CD8-positive, alpha-beta memory T cell (primary cell): ENCODE measurements around the gene SLC25A45. TPM values are rescaled to one million over a fixed set of nuclear protein-coding genes. Genes with fewer than 3 reads are reported as not detected.
A peak's percentile ranks its signal among the peaks of the same experiment; 100 is the strongest.

Source experiments
- CTCF ChIA-PET: fragments of 350-600 bp; sonication (Branson Sonifier 250); formaldehyde crosslinking; loops from one replicate; lab custom pipeline; 2021; ENCODE audit warnings: antibody characterized with exemption; lab: Charles Lee
- POLR2A ChIA-PET: fragments of 350-600 bp; sonication (Branson Sonifier 250); formaldehyde crosslinking; loops from one replicate; lab custom pipeline; 2021; ENCODE audit warnings: antibody characterized with exemption; lab: Charles Lee
- DNase-seq, 5 donors: peaks; one replicate each; pipeline versions ENCODE4 v3.0.0 to v3.0.0-alpha.2; 2020 to 2022; ENCODE audit warnings: mixed read lengths in 1 of 5
- H3K27ac ChIP-seq: one replicate; pipeline ENCODE4 v1.7.0; 2013; ENCODE audit warnings: low read depth, mild to moderate bottlenecking, low read length, moderate library complexity
- H3K27me3 ChIP-seq: 2 replicates; pipeline ENCODE4 v1.7.0; 2013; ENCODE audit warnings: low read length, mild to moderate bottlenecking; ENCODE audit not compliant: insufficient read depth, poor library complexity, severe bottlenecking
- H3K36me3 ChIP-seq: 2 replicates; pipeline ENCODE4 v1.7.0; 2013; ENCODE audit warnings: mild to moderate bottlenecking, low read length, moderate library complexity; ENCODE audit not compliant: insufficient read depth
- H3K4me1 ChIP-seq: 2 replicates; pipeline ENCODE4 v1.7.0; 2013; ENCODE audit warnings: mild to moderate bottlenecking, low read length, moderate library complexity; ENCODE audit not compliant: insufficient read depth
- H3K4me3 ChIP-seq: 2 replicates; pipeline ENCODE4 v1.7.0; 2013; ENCODE audit warnings: mild to moderate bottlenecking, low read length
- H3K9me3 ChIP-seq: 2 replicates; pipeline ENCODE4 v1.7.0; 2013; ENCODE audit warnings: mild to moderate bottlenecking, low read length
- H3K27ac Mint-ChIP-seq, 8 donors: one replicate each; pipeline ENCODE4 v1.8.0; 2020 to 2021; ENCODE audit warnings: mixed read lengths in 8 of 8, mild to moderate bottlenecking in 6 of 8, inconsistent platforms in 3 of 8, moderate library complexity in 3 of 8
- H3K27me3 Mint-ChIP-seq, 2 donors: one replicate each; pipeline ENCODE4 v1.8.0; 2020 to 2021; ENCODE audit warnings: mixed read lengths in 2 of 2, mild to moderate bottlenecking in 1 of 2, moderate library complexity in 1 of 2
- H3K36me3 Mint-ChIP-seq, 3 donors: one replicate each; pipeline ENCODE4 v1.8.0; 2020 to 2021; ENCODE audit warnings: mixed read lengths in 3 of 3, inconsistent platforms in 1 of 3, mild to moderate bottlenecking in 1 of 3
- H3K4me1 Mint-ChIP-seq, 3 donors: one replicate each; pipeline ENCODE4 v1.8.0; 2020 to 2021; ENCODE audit warnings: mixed read lengths in 3 of 3, inconsistent platforms in 1 of 3, mild to moderate bottlenecking in 1 of 3
- H3K4me3 Mint-ChIP-seq, 7 donors: one replicate each; pipeline ENCODE4 v1.8.0; 2020 to 2021; ENCODE audit warnings: mixed read lengths in 7 of 7, mild to moderate bottlenecking in 6 of 7, moderate library complexity in 4 of 7, inconsistent platforms in 2 of 7
- H3K9me3 Mint-ChIP-seq, 5 donors: one replicate each; pipeline ENCODE4 v1.8.0; 2020 to 2022; ENCODE audit warnings: mixed read lengths in 5 of 5, mild to moderate bottlenecking in 3 of 5, moderate library complexity in 2 of 5, inconsistent platforms in 1 of 5
- polyA plus RNA-seq: library from polyadenylated mRNA; unstranded; fragments of 300-500 nt; fragmentation: Illumina TruSeq; gene quantifications from one replicate; pipeline ENCODE4 v1.2.3, GENCODE V29; 2021
- total RNA-seq, 2 experiments: library from RNA; stranded (reverse); gene quantifications; one replicate each; pipeline ENCODE4 v1.2.3, GENCODE V29; 2021

The SLC25A45 gene
- total and polyA plus RNA-seq, 3 experiments from 2014 or later = 13.3 to 14.6 (median 13.8) TPM

DNA sequence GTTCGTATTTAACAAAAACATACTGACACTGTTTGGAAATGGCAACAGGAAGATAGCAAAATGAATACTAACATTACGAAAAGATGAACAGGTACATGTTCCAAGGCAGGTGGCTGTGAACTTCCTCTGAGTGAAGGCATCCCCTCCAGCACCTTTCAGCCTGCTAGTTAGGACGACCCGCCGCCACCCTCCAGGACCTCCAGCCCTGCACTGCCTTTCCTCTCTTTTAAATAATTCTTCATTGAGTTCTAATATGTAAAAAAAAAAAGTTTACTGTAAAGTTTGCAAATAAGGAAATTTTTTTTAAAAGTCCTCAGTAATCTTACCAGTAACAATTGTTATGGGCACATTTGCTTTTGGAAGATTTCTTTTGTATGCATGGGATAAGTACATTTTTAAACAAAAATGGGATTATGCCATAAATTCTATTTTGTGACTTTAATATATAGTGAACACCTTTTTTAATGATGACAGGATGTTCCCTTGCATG is 46.2 kb upstream of the SLC25A45 start:
- Histone ChIP-seq H3K27me3 (no peaks in the 10 kb centered on the region), H3K27ac (peak overlapping the region; percentile 98), H3K9me3 (no peaks in the 10 kb centered on the region), H3K36me3 (peaks cover 5% of the 10 kb centered on the region), H3K4me3 (peak overlapping the region; percentile 89), H3K4me1 (peaks cover 70% of the 10 kb centered on the region)
- ChIA-PET CTCF (interaction anchor here (0.7 to 2.2 kb wide), 4 partner anchors 9 to 40 kb away, joined by 3 to 15 read pairs (median 5); no protein-coding TSS in a partner anchor), POLR2A (interaction anchor here (1.5 to 20.1 kb wide), 2 partner anchors 11 to 75 kb away, joined by 9 to 1366 read pairs; partner anchors contain the start of gene MALAT1)
- peaks cover 24 to 55% (median 26%) of the 10 kb centered on the region in 3 donors for H3K36me3 Mint-ChIP-seq
- H3K27me3 Mint-ChIP-seq = peaks cover 0 to 6% of the 10 kb centered on the region in 2 donors
- H3K4me1 Mint-ChIP-seq = peaks cover 76 to 79% (median 79%) of the 10 kb centered on the region in 3 donors
- peak in 2 of 5 donors; percentile 23 to 40 for DNase-seq
- no peaks in the 10 kb centered on the region for H3K9me3 Mint-ChIP-seq
- peak overlapping the region; percentile 93 to 97 (median 94) for H3K4me3 Mint-ChIP-seq
- peak overlapping the region; percentile 94 to 100 (median 97) for H3K27ac Mint-ChIP-seq

DNA sequence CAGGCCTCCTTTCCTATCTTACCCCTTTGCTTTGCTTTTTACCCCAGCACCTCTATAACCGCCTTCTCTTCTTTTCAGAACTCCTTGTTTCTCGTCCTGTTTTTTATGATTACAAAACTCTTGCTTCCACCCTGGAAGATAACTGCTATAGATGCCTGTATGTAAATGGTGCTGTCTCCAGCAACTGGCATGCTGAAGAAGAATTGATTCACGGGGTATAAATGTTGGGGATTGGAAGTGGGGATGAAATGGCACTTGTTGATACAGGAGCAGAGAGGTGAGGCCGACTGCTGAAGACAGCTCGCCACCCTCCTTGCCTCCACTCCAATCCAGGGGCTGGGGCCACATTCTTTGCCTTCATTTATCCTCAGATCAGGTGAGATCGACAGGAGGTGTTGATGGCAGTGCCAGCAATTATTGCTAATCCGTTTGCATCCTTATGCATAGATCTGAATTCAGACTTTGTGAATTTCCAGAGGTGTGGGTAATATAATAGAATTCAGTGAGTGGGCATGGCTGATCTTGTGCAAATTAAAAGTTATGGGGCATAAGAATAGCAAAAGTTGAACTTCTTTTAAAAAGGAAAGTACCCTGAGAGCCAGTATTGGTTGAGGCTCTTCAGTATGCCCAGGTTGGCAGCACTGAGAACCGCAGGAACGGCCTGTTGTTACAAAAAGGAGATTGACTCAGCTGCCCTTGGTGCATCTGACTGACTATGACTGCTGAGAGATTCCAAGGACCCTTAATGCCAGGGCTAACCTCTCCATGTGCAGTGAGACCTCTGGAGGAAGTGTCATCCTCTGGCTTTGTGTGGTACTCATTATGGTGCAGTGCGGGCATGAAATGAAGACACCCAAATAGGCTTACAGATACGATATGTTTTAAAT is 45.5 kb upstream of the SLC25A45 start:
- peaks cover 0 to 12% of the 10 kb centered on the region in 2 donors for H3K27me3 Mint-ChIP-seq
- ChIA-PET CTCF (interaction anchor here (1.2 to 1.6 kb wide), 2 partner anchors 11 to 13 kb away, joined by 3 to 4 read pairs; no protein-coding TSS in a partner anchor), POLR2A (interaction anchor here (1.0 to 20.1 kb wide), 3 partner anchors 9 to 76 kb away, joined by 3 to 1366 read pairs (median 5); partner anchors contain the start of gene MALAT1)
- DNase-seq = peak in 3 of 5 donors; percentile 27 to 54 (median 30)
- peak overlapping the region; percentile 93 to 97 (median 94) for H3K4me3 Mint-ChIP-seq
- Histone ChIP-seq H3K36me3 (peaks cover 6% of the 10 kb centered on the region), H3K9me3 (no peaks in the 10 kb centered on the region), H3K4me1 (peaks cover 66% of the 10 kb centered on the region), H3K4me3 (peak overlapping the region; percentile 89), H3K27me3 (no peaks in the 10 kb centered on the region), H3K27ac (peak overlapping the region; percentile 98)
- H3K4me1 Mint-ChIP-seq = peaks cover 71 to 73% (median 72%) of the 10 kb centered on the region in 3 donors
- H3K36me3 Mint-ChIP-seq = peaks cover 26 to 57% (median 28%) of the 10 kb centered on the region in 3 donors
- peaks cover 0 to under 1% (median 0%) of the 10 kb centered on the region in 5 donors for H3K9me3 Mint-ChIP-seq
- H3K27ac Mint-ChIP-seq = peak overlapping the region; percentile 94 to 100 (median 97)

DNA sequence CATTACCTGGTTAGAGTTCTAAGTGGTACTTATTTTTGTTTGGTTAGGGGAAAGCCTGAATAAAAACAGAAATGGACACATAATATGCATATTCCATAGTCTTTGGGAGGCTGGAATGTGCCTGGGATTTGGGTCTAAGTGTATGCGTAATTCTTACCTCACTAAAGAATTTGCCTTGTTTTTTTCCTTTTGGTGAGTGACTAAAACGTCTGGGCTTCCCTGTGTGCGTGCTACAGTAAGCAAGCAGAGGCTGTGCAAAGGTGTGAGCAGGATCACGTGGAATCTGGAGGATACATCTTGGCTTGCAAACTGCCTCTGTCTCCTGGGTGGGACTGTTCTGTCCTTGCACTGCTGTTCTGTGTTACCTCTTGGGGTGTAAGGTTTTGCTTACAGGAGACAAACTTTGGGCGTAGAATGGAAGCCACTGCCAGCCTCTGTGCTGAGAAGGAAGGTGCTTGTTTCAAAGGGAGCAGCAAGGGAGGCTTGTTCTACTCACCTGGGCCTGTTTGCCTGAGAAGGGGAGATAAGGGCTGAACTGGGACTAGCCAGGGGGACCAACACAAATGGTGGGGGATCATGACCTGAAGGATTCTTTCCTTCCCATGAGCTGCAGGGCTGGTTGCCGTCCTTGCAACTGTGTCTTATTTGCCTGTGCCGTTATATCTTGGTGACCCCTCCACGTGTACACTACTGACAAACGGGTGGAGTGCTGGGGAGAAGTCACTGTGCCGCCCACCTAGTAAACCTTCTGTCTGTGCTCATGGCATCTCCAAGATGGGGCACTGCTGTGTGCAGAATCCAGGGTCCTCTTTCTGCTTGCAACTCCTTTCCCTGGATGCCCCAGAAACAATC is 44.6 kb upstream of the SLC25A45 start:
- Mint-ChIP-seq H3K4me1 (peaks cover 62 to 69% (median 63%) of the 10 kb centered on the region in 3 donors), H3K4me3 (peak overlapping the region; percentile 93 to 97 (median 94)), H3K36me3 (peaks cover 28 to 60% (median 32%) of the 10 kb centered on the region in 3 donors), H3K9me3 (peaks cover 0 to 4% (median 0%) of the 10 kb centered on the region in 5 donors), H3K27ac (peak overlapping the region; percentile 94 to 100 (median 97)), H3K27me3 (peaks cover 0 to 19% of the 10 kb centered on the region in 2 donors)
- DNase-seq = peak in 2 of 5 donors; percentile 29
- Histone ChIP-seq H3K27ac (peak overlapping the region; percentile 98), H3K9me3 (no peaks in the 10 kb centered on the region), H3K36me3 (peaks cover 6% of the 10 kb centered on the region), H3K27me3 (no peaks in the 10 kb centered on the region), H3K4me3 (peak overlapping the region; percentile 89), H3K4me1 (peaks cover 57% of the 10 kb centered on the region)
- ChIA-PET POLR2A (interaction anchor here (1.0 to 20.1 kb wide), 3 partner anchors 8 to 77 kb away, joined by 3 to 1366 read pairs (median 5); partner anchors contain the start of gene MALAT1), CTCF (interaction anchor here (1.2 to 2.3 kb wide), 3 partner anchors 10 to 13 kb away, joined by 3 to 16 read pairs (median 4); no protein-coding TSS in a partner anchor)

DNA sequence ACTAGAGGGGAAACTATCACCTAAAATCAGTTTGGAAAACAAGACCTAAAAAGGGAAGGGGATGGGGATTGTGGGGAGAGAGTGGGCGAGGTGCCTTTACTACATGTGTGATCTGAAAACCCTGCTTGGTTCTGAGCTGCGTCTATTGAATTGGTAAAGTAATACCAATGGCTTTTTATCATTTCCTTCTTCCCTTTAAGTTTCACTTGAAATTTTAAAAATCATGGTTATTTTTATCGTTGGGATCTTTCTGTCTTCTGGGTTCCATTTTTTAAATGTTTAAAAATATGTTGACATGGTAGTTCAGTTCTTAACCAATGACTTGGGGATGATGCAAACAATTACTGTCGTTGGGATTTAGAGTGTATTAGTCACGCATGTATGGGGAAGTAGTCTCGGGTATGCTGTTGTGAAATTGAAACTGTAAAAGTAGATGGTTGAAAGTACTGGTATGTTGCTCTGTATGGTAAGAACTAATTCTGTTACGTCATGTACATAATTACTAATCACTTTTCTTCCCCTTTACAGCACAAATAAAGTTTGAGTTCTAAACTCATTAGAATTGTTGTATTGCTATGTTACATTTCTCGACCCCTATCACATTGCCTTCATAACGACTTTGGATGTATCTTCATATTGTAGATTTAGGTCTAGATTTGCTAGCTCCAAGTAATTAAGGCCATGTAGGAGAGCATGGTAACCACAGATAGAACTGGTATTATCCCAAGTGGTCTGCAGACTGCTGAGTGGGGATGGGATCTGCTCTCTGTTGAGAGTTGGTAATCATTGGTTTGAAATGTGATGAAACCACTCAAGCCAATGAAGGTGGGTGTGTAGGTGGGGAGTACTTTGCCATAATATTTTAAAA is 43.8 kb upstream of the SLC25A45 start:
- DNase-seq = peak in 2 of 5 donors; percentile 76 to 77
- peak overlapping the region; percentile 89 for H3K4me3 ChIP-seq
- no peaks in the 10 kb centered on the region for H3K9me3 ChIP-seq
- peak overlapping the region; percentile 98 for H3K27ac ChIP-seq
- no peaks in the 10 kb centered on the region for H3K27me3 ChIP-seq
- peak overlapping the region; percentile 93 to 97 (median 94) for H3K4me3 Mint-ChIP-seq
- CTCF ChIA-PET = interaction anchor here (0.6 to 11.7 kb wide), 4 partner anchors 9 to 76 kb away, joined by 3 to 448 read pairs (median 10); partner anchors contain the start of gene MALAT1
- H3K4me1 ChIP-seq = peaks cover 52% of the 10 kb centered on the region
- H3K36me3 ChIP-seq = peaks cover 6% of the 10 kb centered on the region
- POLR2A ChIA-PET = interaction anchor here (1.1 to 20.1 kb wide), 4 partner anchors 9 to 77 kb away, joined by 3 to 1366 read pairs (median 25); partner anchors contain the start of gene MALAT1
- peaks cover 0 to 4% (median 0%) of the 10 kb centered on the region in 5 donors for H3K9me3 Mint-ChIP-seq
- peaks cover 56 to 64% (median 62%) of the 10 kb centered on the region in 3 donors for H3K4me1 Mint-ChIP-seq
- peaks cover 0 to 24% of the 10 kb centered on the region in 2 donors for H3K27me3 Mint-ChIP-seq
- H3K36me3 Mint-ChIP-seq = peaks cover 28 to 62% (median 32%) of the 10 kb centered on the region in 3 donors
- peak overlapping the region; percentile 94 to 100 (median 97) for H3K27ac Mint-ChIP-seq

DNA sequence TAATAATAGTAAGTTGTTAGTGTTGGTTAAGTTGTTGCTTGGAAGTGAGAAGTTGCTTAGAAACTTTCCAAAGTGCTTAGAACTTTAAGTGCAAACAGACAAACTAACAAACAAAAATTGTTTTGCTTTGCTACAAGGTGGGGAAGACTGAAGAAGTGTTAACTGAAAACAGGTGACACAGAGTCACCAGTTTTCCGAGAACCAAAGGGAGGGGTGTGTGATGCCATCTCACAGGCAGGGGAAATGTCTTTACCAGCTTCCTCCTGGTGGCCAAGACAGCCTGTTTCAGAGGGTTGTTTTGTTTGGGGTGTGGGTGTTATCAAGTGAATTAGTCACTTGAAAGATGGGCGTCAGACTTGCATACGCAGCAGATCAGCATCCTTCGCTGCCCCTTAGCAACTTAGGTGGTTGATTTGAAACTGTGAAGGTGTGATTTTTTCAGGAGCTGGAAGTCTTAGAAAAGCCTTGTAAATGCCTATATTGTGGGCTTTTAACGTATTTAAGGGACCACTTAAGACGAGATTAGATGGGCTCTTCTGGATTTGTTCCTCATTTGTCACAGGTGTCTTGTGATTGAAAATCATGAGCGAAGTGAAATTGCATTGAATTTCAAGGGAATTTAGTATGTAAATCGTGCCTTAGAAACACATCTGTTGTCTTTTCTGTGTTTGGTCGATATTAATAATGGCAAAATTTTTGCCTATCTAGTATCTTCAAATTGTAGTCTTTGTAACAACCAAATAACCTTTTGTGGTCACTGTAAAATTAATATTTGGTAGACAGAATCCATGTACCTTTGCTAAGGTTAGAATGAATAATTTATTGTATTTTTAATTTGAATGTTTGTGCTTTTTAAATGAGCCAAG is 42.9 kb upstream of the SLC25A45 start:
- peak overlapping the region; percentile 89 for H3K4me3 ChIP-seq
- ChIA-PET CTCF (interaction anchor here (0.7 to 11.7 kb wide), 5 partner anchors 9 to 77 kb away, joined by 3 to 448 read pairs (median 4); partner anchors contain the start of gene MALAT1), POLR2A (interaction anchor here (0.5 to 20.1 kb wide), 14 partner anchors 8 to 213 kb away, joined by 3 to 1366 read pairs (median 4); partner anchors contain the start of genes EHBP1L1, FAM89B, FRMD8 and MALAT1)
- H3K27ac Mint-ChIP-seq = peak overlapping the region; percentile 94 to 100 (median 97)
- H3K9me3 ChIP-seq = no peaks in the 10 kb centered on the region
- peaks cover 6% of the 10 kb centered on the region for H3K36me3 ChIP-seq
- H3K4me1 Mint-ChIP-seq = peaks cover 57 to 63% (median 62%) of the 10 kb centered on the region in 3 donors
- H3K27ac ChIP-seq = peak overlapping the region; percentile 98
- H3K27me3 ChIP-seq = no peaks in the 10 kb centered on the region
- peaks cover 52% of the 10 kb centered on the region for H3K4me1 ChIP-seq
- H3K36me3 Mint-ChIP-seq = peaks cover 28 to 62% (median 32%) of the 10 kb centered on the region in 3 donors
- peak; percentile 69 to 95 (median 93) for DNase-seq
- H3K27me3 Mint-ChIP-seq = peaks cover 0 to 24% of the 10 kb centered on the region in 2 donors
- H3K9me3 Mint-ChIP-seq = peaks cover 0 to 4% (median 0%) of the 10 kb centered on the region in 5 donors
- H3K4me3 Mint-ChIP-seq = peak overlapping the region; percentile 93 to 97 (median 94)
